G401 (cell line): ENCODE measurements around the gene CDHR2. TPM values are rescaled to one million over a fixed set of nuclear protein-coding genes. Genes with fewer than 3 reads are reported as not detected.
"Not testable (repeated sequence)": the region's sequence is repeated elsewhere in the genome, so short reads cannot be mapped to it uniquely, and the experiment has no call there.

Experiments
- DNase-seq: peaks from one replicate; pipeline ENCODE4 v3.0.0-alpha.2; 2015; ENCODE audit warnings: low spot score
- in situ Hi-C: cut with HindIII; loops from 2 replicates; pipeline ENCODE4 v1.10.0; 2016; ENCODE audit warnings: low sequenced_read_pairs, mixed read lengths
- total RNA-seq: library from RNA; depleted of rRNA; stranded (reverse); fragments of >200 nt; shearing (Covaris generic); gene quantifications from 2 replicates; pipeline ENCODE4 v1.2.3, GENCODE V29; 2014

Gene CDHR2
- total RNA-seq, 1 experiment from 2014 or later: not detected

- in situ Hi-C loops: no loop called here
- no peak for DNase-seq
Measured at GRCh38 chr5:176587398-176587797, 38.3 kb downstream of the CDHR2 start.

GRCh38 chr5:176588297-176588696, 39.2 kb downstream of the CDHR2 start:
- in situ Hi-C loops: no loop called here
- no peak for DNase-seq

- DNase-seq: no peak
- in situ Hi-C loops: no loop called here
Measured at GRCh38 chr5:176589039-176589769, 40.1 kb downstream of the CDHR2 start.

- in situ Hi-C loops: no loop called here
Measured at GRCh38 chr5:176590035-176590717, 41.0 kb downstream of the CDHR2 start.

GRCh38 chr5:176591667-176592066, 42.5 kb downstream of the CDHR2 start:
- in situ Hi-C loops, DNase-seq: not testable (repeated sequence)

More at GRCh38 chr5:176590035-176590717, 41.0 kb downstream of the CDHR2 start:
- DNase-seq: no peak

GRCh38 chr5:176592573-176592972, 43.4 kb downstream of the CDHR2 start:
- no peak for DNase-seq
- in situ Hi-C loops: no loop called here

GRCh38 chr5:176593273-176593869, 44.2 kb downstream of the CDHR2 start:
- in situ Hi-C loops: no loop called here
- DNase-seq: no peak

GRCh38 chr5:176594554-176594953, 45.4 kb downstream of the CDHR2 start:
- DNase-seq: no peak
- in situ Hi-C loops: no loop called here

- no peak for DNase-seq
- in situ Hi-C loops: no loop called here
Measured at GRCh38 chr5:176595386-176595943, 46.3 kb downstream of the CDHR2 start.

- DNase-seq: no peak
- in situ Hi-C loops: no loop called here
Measured at GRCh38 chr5:176596069-176596644, 47.0 kb downstream of the CDHR2 start.

GRCh38 chr5:176596689-176597416, 47.7 kb downstream of the CDHR2 start:
- no peak for DNase-seq
- in situ Hi-C loops: no loop called here

GRCh38 chr5:176597417-176598389, 48.6 kb downstream of the CDHR2 start:
- no peak for DNase-seq
- in situ Hi-C loops: no loop called here

GRCh38 chr5:176599749-176600430, 50.7 kb downstream of the CDHR2 start:
- DNase-seq, in situ Hi-C loops: not testable (repeated sequence)

GRCh38 chr5:176601901-176602482, 52.9 kb downstream of the CDHR2 start:
- DNase-seq: no peak
- in situ Hi-C loops: no loop called here

GRCh38 chr5:176603091-176603490, 53.9 kb downstream of the CDHR2 start:
- no peak for DNase-seq
- in situ Hi-C loops: no loop called here

- in situ Hi-C loops: no loop called here
Measured at GRCh38 chr5:176606032-176606431, 56.9 kb downstream of the CDHR2 start.

GRCh38 chr5:176606875-176607274, 57.7 kb downstream of the CDHR2 start:
- DNase-seq: no peak
- in situ Hi-C loops: no loop called here

More at GRCh38 chr5:176606032-176606431, 56.9 kb downstream of the CDHR2 start:
- no peak for DNase-seq
